ENCODE measurements around the gene MYO16.

DNA sequence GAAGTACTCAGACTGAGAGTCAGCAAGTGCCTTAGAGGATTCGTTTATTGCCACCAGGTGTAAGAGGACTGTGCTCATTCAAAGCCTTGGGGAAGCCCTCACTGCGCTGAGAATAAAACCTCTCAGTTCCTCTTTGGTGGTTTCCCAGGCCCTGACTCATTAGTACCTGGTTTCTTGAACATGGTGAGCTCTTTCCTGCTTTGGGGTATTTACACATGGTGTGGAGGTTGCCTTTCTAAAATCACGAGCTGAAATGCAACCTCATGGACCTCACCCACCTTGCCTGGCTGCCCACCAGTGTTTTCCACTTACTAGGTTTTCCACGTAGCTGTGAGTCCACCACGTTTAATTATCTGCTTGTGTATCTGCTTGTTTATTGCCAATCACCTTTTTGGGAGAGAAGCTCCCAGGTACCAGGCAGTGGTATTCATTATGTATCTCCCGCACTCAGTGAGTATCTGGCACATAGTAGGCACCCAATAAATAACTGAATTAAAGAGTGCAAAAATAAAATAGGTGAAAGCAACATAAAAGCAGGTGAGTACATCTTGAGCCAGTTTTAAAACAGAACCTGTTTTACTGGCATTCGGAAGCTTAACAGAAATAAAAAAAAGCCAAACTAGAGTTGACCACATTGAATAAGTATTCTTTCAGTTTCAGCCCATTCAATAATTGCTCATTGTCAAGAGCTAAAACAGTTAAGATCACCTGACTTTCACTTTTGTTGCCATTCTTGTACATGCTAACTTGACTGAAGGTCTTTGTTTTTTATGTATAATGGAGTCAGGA is 533.0 kb downstream of the MYO16 start:
- TF ChIP-seq, protein P1, sequence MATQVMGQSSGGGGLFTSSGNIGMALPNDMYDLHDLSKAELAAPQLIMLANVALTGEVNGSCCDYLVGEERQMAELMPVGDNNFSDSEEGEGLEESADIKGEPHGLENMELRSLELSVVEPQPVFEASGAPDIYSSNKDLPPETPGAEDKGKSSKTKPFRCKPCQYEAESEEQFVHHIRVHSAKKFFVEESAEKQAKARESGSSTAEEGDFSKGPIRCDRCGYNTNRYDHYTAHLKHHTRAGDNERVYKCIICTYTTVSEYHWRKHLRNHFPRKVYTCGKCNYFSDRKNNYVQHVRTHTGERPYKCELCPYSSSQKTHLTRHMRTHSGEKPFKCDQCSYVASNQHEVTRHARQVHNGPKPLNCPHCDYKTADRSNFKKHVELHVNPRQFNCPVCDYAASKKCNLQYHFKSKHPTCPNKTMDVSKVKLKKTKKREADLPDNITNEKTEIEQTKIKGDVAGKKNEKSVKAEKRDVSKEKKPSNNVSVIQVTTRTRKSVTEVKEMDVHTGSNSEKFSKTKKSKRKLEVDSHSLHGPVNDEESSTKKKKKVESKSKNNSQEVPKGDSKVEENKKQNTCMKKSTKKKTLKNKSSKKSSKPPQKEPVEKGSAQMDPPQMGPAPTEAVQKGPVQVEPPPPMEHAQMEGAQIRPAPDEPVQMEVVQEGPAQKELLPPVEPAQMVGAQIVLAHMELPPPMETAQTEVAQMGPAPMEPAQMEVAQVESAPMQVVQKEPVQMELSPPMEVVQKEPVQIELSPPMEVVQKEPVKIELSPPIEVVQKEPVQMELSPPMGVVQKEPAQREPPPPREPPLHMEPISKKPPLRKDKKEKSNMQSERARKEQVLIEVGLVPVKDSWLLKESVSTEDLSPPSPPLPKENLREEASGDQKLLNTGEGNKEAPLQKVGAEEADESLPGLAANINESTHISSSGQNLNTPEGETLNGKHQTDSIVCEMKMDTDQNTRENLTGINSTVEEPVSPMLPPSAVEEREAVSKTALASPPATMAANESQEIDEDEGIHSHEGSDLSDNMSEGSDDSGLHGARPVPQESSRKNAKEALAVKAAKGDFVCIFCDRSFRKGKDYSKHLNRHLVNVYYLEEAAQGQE (tag by site-specific recombination; IDR thresholded peaks at IDR 0.05) = no peak
- TF ChIP-seq, protein P2, sequence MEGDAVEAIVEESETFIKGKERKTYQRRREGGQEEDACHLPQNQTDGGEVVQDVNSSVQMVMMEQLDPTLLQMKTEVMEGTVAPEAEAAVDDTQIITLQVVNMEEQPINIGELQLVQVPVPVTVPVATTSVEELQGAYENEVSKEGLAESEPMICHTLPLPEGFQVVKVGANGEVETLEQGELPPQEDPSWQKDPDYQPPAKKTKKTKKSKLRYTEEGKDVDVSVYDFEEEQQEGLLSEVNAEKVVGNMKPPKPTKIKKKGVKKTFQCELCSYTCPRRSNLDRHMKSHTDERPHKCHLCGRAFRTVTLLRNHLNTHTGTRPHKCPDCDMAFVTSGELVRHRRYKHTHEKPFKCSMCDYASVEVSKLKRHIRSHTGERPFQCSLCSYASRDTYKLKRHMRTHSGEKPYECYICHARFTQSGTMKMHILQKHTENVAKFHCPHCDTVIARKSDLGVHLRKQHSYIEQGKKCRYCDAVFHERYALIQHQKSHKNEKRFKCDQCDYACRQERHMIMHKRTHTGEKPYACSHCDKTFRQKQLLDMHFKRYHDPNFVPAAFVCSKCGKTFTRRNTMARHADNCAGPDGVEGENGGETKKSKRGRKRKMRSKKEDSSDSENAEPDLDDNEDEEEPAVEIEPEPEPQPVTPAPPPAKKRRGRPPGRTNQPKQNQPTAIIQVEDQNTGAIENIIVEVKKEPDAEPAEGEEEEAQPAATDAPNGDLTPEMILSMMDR (tag by site-specific recombination; IDR thresholded peaks at IDR 0.05) = no peak
- TF ChIP-seq ZNF221 (tag by site-specific recombination; IDR thresholded peaks at IDR 0.05; ENCODE audit: borderline replicate concordance) = no peak
- TF ChIP-seq, protein P3, sequence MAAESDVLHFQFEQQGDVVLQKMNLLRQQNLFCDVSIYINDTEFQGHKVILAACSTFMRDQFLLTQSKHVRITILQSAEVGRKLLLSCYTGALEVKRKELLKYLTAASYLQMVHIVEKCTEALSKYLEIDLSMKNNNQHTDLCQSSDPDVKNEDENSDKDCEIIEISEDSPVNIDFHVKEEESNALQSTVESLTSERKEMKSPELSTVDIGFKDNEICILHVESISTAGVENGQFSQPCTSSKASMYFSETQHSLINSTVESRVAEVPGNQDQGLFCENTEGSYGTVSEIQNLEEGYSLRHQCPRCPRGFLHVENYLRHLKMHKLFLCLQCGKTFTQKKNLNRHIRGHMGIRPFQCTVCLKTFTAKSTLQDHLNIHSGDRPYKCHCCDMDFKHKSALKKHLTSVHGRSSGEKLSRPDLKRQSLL (tag by site-specific recombination; IDR thresholded peaks at IDR 0.05) = no peak
- no peak for TF ChIP-seq ZNF146 (tag by site-specific recombination; IDR thresholded peaks at IDR 0.05)
- TF ChIP-seq MYNN (tag by site-specific recombination; IDR thresholded peaks at IDR 0.05; ENCODE audit: borderline replicate concordance) = no peak
- TF ChIP-seq ZNF792 (tag by site-specific recombination; IDR thresholded peaks at IDR 0.05) = no peak
- TF ChIP-seq TRIM28 (IDR thresholded peaks at IDR 0.05; ENCODE audit: borderline replicate concordance, low read length) = no peak
- no peak for TF ChIP-seq ZNF274 (IDR thresholded peaks at IDR 0.05; ENCODE audit: low read length)
- TF ChIP-seq ZNF274 (tag by site-specific recombination; IDR thresholded peaks at IDR 0.05; ENCODE audit: borderline replicate concordance) = no peak
- no peak for TF ChIP-seq ZNF670 (tag by site-specific recombination; IDR thresholded peaks at IDR 0.05; ENCODE audit: low read depth)
- TF ChIP-seq ZNF549 (tag by site-specific recombination; IDR thresholded peaks at IDR 0.05) = no peak
- TF ChIP-seq, protein P4, sequence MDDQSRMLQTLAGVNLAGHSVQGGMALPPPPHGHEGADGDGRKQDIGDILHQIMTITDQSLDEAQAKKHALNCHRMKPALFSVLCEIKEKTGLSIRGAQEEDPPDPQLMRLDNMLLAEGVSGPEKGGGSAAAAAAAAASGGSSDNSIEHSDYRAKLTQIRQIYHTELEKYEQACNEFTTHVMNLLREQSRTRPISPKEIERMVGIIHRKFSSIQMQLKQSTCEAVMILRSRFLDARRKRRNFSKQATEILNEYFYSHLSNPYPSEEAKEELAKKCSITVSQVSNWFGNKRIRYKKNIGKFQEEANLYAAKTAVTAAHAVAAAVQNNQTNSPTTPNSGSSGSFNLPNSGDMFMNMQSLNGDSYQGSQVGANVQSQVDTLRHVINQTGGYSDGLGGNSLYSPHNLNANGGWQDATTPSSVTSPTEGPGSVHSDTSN (CRISPR knock-in tag; IDR thresholded peaks at IDR 0.05) = no peak
- no peak for TF ChIP-seq ZNF747 (tag by site-specific recombination; IDR thresholded peaks at IDR 0.05)
- no peak for TF ChIP-seq ZNF416 (tag by site-specific recombination; IDR thresholded peaks at IDR 0.05)

Data from HEK293 (cell line).